Nephron progenitor cell (in vitro differentiated cells): ENCODE results near the gene IL13RA1.
A peak's percentile ranks its signal among the peaks of the same experiment; 100 is the strongest.

Experiments
- DNase-seq: peaks from one replicate; pipeline ENCODE4 v3.0.0; 2021
- H3K27ac Mint-ChIP-seq: 2 replicates; pipeline ENCODE4 v1.8.0; 2021; ENCODE audit warnings: mild to moderate bottlenecking, moderate library complexity, mixed read lengths
- H3K27me3 Mint-ChIP-seq: 2 replicates; pipeline ENCODE4 v1.8.0; 2021; ENCODE audit warnings: mild to moderate bottlenecking, low read depth, mixed read lengths; ENCODE audit not compliant: poor library complexity
- H3K36me3 Mint-ChIP-seq: 2 replicates; pipeline ENCODE4 v1.8.0; 2021; ENCODE audit warnings: low read depth, mixed read lengths
- H3K4me1 Mint-ChIP-seq: 2 replicates; pipeline ENCODE4 v1.8.0; 2021; ENCODE audit warnings: mixed read lengths
- H3K4me3 Mint-ChIP-seq: 2 replicates; pipeline ENCODE4 v1.8.0; 2021; ENCODE audit warnings: mild to moderate bottlenecking, moderate library complexity, mixed read lengths
- H3K9me3 Mint-ChIP-seq: 2 replicates; pipeline ENCODE4 v1.8.0; 2021; ENCODE audit warnings: mild to moderate bottlenecking, moderate library complexity, mixed read lengths
- TF ChIP-seq, protein P1 (sequence below): fragments of 200-600 bp; sonication (generic); IDR thresholded peaks from 2 replicates; pipeline ENCODE4 v1.5.0; 2021; ENCODE audit warnings: antibody characterized with exemption

The IL13RA1 gene

GRCh38 chrX:118736394-118737010 lies 9.1 kb downstream of the IL13RA1 start:
- Mint-ChIP-seq H3K9me3 (peaks cover 79% of the 10 kb centered on the region), H3K4me1 (peaks cover 14% of the 10 kb centered on the region)

GRCh38 chrX:118739577-118739976 lies 12.2 kb downstream of the IL13RA1 start:
- Mint-ChIP-seq H3K27ac (peak overlapping the region; percentile 16), H3K9me3 (peaks cover 61% of the 10 kb centered on the region), H3K4me3 (no peak overlapping the region), H3K27me3 (no peaks in the 10 kb centered on the region), H3K36me3 (peaks cover 48% of the 10 kb centered on the region), H3K4me1 (peaks cover 9% of the 10 kb centered on the region)
- DNase-seq = no peak
- TF ChIP-seq, protein P1, sequence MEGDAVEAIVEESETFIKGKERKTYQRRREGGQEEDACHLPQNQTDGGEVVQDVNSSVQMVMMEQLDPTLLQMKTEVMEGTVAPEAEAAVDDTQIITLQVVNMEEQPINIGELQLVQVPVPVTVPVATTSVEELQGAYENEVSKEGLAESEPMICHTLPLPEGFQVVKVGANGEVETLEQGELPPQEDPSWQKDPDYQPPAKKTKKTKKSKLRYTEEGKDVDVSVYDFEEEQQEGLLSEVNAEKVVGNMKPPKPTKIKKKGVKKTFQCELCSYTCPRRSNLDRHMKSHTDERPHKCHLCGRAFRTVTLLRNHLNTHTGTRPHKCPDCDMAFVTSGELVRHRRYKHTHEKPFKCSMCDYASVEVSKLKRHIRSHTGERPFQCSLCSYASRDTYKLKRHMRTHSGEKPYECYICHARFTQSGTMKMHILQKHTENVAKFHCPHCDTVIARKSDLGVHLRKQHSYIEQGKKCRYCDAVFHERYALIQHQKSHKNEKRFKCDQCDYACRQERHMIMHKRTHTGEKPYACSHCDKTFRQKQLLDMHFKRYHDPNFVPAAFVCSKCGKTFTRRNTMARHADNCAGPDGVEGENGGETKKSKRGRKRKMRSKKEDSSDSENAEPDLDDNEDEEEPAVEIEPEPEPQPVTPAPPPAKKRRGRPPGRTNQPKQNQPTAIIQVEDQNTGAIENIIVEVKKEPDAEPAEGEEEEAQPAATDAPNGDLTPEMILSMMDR = no peak

More at GRCh38 chrX:118736394-118737010, 9.1 kb downstream of the IL13RA1 start:
- H3K4me3 Mint-ChIP-seq = peak overlapping the region; percentile 10
- TF ChIP-seq, protein P1 = no peak
- no peak for DNase-seq
- peak overlapping the region; percentile 17 for H3K27ac Mint-ChIP-seq
- H3K36me3 Mint-ChIP-seq = peaks cover 59% of the 10 kb centered on the region
- H3K27me3 Mint-ChIP-seq = no peaks in the 10 kb centered on the region

- peaks cover 54% of the 10 kb centered on the region for H3K9me3 Mint-ChIP-seq
- H3K27me3 Mint-ChIP-seq = no peaks in the 10 kb centered on the region
- H3K4me3 Mint-ChIP-seq = no peak overlapping the region
- TF ChIP-seq, protein P1 = no peak
- peaks cover 9% of the 10 kb centered on the region for H3K4me1 Mint-ChIP-seq
- no peak for DNase-seq
- no peak overlapping the region for H3K27ac Mint-ChIP-seq
- peaks cover 40% of the 10 kb centered on the region for H3K36me3 Mint-ChIP-seq
These were observed 13.0 kb downstream of the IL13RA1 start for GRCh38 chrX:118740276-118740889.

GRCh38 chrX:118742176-118742575 lies 14.8 kb downstream of the IL13RA1 start:
- TF ChIP-seq, protein P1 = no peak
- no peaks in the 10 kb centered on the region for H3K27me3 Mint-ChIP-seq
- H3K4me1 Mint-ChIP-seq = peaks cover 9% of the 10 kb centered on the region
- peaks cover 24% of the 10 kb centered on the region for H3K36me3 Mint-ChIP-seq
- no peak overlapping the region for H3K27ac Mint-ChIP-seq
- DNase-seq = no peak
- H3K4me3 Mint-ChIP-seq = no peak overlapping the region
- H3K9me3 Mint-ChIP-seq = peaks cover 38% of the 10 kb centered on the region

GRCh38 chrX:118745570-118745969 lies 18.2 kb downstream of the IL13RA1 start:
- peaks cover 19% of the 10 kb centered on the region for H3K9me3 Mint-ChIP-seq
- no peak for DNase-seq
- H3K27me3 Mint-ChIP-seq = no peaks in the 10 kb centered on the region
- H3K4me3 Mint-ChIP-seq = no peak overlapping the region
- H3K4me1 Mint-ChIP-seq = no peaks in the 10 kb centered on the region
- peaks cover 30% of the 10 kb centered on the region for H3K36me3 Mint-ChIP-seq
- H3K27ac Mint-ChIP-seq = peak overlapping the region; percentile 22
- TF ChIP-seq, protein P1 = no peak
